A204.1 (cell line): ENCODE measurements around the gene YWHAQ.

Experiments used
- FAIRE-seq: peaks from 2 replicates; lab custom pipeline; 2012; peaks lifted over from hg19 to GRCh38; lab: Jason Lieb, UNC

The YWHAQ gene

DNA sequence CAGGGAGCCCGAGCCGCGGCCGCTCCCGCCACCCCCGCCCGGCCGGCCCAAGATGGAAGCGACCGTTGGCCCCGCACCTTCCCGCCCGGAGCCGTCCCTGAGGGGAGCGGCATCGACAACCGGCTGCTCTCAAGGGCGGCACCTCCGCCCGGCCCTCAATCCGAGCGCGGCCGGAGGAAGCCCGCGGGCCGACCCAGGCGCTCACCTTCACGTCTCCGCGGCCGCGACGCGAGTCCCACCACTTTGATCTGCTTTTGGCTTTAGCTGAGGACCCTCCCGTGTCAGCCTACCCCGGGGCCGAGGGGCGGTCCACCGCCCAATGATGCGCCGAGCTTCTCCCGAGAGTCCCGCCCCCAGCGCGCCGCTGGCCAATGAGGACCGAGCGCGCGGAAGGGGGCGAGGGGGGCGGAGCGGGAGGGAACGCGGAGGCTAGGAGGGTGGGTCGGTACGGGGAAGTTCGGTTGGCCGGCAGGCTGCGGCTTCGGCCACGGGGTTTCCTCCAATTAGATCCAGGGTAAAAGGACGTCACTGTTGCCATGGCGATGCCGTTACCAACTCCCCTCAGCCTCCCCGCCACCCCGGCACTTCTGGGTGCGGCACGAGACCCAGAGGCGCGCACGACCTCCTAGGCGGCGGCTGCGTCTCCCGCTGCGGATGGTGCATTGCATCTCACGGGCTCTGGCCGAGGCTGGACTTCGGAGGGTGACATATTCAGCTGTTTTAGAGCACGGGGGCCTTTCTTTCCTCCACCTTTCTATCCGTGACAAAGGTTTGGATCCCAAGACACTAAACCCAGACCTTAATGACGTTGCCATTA, at the start of gene YWHAQ:
Gene YWHAQ, minus strand, starts transcription at position 262 of the 817 bp plus-strand sequence. CDS start 545 bp downstream, outside the sequence.
- FAIRE-seq: peak; percentile 95

GRCh38 chr2:9680082-9680481, 49.3 kb upstream of the YWHAQ start:
- FAIRE-seq: no peak

DNA sequence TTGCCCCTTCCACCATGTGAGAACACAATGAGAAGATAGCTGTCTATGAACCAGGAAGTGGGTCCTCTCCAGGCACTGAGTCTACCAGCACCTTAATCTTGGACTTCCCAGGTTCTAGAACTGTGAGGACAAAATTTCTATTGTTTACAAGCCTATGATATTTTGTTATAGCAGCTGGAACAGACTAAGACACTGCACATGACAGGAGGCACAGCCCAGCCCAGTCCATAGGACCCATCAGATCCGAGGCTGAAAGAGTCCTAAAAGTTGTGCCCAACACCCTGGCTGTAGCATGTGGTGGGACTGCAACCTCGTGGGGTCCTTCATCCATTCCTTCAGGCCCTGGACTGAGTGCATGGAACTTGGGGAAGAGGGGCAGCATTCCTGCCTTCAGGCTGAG, 48.4 kb upstream of the YWHAQ start:
- no peak for FAIRE-seq

- no peak for FAIRE-seq
Observed at GRCh38 chr2:9678544-9678943, 47.7 kb upstream of the YWHAQ start.

DNA sequence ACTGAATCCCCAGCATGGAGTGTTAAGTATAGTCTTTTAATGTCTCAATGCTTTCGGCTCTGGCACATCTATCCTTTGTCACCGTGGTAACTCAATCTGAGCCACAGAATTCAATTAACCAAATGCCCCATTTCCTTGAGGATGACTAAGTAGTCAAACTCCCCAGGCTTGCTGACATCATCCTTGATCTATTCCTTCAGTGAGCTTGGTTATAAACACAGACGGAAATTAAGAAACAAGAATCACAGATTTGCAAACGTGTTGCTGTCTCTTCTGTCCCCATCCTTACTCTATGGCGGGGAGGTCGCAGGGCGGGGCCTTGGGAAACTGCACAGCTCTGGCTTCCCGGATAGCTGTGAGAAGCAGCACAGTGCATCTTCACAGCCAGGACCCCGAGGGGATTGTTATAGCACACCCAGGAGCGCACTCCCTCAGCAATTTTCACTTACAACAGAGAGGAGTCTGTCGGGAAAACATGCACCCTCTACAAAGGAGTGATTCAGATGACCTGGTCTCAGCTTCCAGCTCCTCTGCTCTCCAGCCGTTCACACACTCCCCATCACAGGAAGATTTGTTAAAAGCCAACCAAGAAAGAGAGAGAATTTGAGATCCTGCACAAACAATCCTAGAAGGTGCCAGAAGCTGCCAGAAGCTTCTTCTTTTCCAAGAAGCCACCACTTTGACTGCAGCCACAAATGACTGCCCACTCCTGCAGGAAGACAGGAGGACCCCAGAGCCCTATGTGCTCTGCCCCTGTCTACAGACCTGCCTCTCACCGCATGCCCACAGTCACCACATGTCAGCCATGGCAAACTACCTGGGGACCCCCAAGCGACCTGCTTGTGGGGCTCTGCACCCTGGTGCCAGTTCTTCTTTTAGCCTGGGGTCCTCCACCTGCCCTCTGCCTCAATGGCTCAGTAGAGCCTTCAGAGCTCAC, 44.9 kb upstream of the YWHAQ start:
- FAIRE-seq: no peak

GRCh38 chr2:9674891-9675414, 44.2 kb upstream of the YWHAQ start:
- FAIRE-seq: no peak

GRCh38 chr2:9673914-9674481, 43.2 kb upstream of the YWHAQ start:
- FAIRE-seq: no peak

- FAIRE-seq: no peak
Observed at GRCh38 chr2:9668687-9669345, 38.0 kb upstream of the YWHAQ start.

- FAIRE-seq: no peak
Observed at GRCh38 chr2:9667826-9668225, 37.0 kb upstream of the YWHAQ start.

- FAIRE-seq: no peak
Observed at GRCh38 chr2:9666306-9666705, 35.5 kb upstream of the YWHAQ start.

DNA sequence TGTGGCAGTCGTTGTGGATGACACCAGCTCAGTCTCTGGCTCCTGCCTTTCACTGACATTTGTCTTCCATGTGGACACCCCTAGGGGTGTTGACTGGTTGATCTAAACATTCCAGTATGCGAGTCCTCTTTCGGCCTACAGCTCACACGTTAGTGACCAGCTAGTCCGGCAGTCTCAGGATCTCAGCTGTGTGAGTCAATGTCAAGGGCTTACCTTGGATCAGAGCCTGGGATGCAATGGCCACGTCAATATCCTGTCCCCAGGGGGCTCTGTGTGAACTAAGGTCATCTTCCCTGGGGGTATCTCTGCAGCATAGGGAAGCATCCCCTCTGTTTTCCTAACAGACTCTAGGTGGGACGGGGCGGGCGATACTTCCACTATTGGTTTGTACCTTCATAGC, 35.1 kb upstream of the YWHAQ start:
- no peak for FAIRE-seq

- no peak for FAIRE-seq
Observed at GRCh38 chr2:9664365-9664764, 33.6 kb upstream of the YWHAQ start.

DNA sequence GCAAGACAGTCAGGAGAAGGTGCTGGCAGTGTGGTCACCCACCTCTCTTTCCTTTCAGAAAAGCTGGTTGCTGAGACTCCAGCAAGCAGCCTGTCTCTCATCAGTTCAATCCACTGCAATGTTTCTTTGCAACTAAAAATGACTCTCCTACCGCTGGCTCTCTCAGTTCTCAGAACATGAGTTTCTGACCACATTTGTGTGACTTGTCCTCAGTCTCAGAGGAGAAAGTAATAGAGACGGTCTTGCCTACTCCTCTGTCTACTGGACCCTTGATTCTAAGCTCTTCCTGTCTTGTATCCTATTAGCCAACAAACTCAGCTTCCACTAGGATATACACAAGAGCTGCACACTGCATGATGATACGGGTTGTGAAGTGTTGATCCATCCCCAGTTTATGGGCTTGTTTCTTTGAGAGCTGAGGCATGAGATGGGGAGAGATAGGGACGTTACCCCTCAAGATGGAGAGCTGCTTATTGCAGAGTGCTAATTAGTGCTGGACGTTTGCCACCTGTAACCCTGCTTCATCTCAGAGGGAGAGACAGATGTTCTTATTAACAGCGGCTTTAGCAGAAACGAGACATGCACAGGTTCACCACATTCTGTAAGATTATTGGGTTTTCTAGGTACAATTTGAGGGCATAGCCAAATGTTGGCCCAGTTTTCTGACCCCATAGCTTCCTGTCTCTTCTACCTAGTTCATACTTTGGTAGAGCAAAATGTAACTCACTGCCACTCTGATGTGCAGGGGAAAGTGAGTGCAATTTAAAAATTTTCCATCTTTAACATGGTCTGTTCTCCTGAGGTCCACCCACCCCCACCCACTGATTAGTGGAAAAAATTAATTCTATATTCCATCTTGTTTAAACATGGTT, 32.4 kb upstream of the YWHAQ start:
- FAIRE-seq: no peak

DNA sequence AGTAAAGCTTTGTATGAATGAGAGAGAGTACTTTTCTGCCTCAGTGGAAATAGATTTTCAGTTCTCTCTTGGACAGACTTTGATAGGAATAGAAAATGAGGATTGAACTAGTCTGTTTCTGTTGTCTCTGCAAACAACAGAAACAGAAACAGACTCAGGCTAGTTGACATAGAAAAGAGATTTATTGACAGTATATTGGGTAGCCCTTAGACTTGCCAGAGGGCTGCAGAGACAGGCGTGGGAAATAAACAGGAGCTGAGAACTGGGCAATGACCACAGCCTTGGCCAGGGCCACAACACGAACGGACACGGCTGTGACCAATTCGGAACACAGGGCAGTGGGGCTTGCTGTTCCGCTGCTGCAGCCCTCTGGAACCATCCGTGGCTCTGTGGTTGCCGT, 30.5 kb upstream of the YWHAQ start:
- no peak for FAIRE-seq

DNA sequence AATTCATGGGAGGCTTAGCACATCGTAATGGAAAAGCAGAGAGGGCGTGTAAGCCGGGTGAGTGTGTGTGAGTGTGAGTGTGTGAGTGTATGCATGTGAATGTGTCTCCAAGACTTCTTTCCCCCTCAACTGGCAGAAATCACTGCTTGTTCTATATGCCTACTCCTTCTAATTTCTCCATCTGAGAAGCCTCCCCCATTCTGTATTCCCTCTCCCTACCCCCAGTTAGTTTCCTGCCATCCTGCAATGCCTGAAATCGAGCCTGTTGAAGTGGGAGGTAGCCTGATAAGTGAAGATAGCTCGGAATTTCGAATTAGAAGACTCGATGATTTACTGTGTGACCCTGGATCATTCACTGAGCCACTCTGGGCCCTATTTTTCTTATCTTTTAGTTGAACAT, 30.0 kb upstream of the YWHAQ start:
- no peak for FAIRE-seq

DNA sequence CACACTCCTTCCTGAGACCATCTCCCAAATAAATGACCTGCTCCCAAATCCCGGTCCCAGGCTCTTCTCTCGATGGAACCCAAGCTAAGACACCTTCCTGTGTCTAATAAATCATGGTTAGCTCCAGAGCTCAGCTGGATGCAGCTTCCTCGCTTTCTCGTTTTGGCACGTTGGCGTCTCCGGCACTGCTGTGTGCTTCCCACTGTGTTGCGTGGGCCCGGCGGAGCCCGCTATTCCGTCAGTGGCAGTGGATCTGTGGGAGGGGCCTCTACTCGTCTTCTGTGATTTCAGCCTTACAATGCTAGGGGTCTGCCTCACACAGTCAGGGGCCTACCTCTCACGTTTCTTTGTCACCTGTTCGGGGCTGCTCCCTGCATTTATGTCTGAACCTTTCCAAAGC, 29.4 kb upstream of the YWHAQ start:
- no peak for FAIRE-seq

- no peak for FAIRE-seq
Observed at GRCh38 chr2:9658972-9659371, 28.2 kb upstream of the YWHAQ start.

GRCh38 chr2:9657731-9658130, 26.9 kb upstream of the YWHAQ start:
- no peak for FAIRE-seq

DNA sequence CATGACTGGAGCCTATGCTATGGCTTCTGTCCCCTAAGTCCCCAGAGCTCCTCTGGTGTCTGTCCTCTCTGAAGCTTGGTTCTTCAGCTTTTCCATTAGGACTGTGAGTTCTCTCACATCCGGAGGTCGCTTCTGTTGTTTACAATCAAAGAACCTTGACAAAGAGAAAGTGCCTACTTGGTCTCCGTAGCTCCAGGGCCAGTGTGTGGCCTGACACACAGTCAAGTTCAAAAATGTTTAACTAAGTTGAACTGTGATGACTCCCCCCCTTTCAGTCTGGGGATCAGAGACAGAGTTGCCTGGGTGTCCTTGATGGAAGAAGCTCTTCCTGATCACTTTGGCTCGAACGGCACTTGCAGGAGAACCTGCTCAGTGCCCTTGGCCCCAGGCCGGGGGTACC, 26.3 kb upstream of the YWHAQ start:
- no peak for FAIRE-seq

DNA sequence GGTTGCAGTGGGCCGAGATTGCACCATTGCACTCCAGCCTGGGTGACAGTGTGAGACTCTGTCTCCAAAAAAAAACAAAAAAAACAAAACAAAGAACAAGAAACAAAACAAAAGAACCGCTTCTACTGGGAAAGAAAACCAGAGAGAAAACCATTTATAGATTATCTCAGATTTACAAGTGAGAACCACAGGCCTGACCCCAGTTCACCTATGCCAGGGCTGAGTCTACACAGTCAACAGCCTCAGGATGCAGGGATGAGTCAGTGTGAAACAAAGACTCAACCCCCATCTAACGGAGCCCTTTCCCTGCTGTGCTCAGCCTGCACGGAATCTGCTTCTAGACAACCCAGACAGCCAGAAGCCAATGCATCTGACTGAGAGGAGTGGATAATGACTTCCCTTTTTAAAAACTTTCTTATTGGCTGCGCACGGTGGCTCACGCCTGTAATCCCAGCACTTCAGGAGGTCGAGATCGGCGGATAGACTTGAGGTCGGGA, 25.5 kb upstream of the YWHAQ start:
- FAIRE-seq: no peak
